COLO829 (cell line): Measurements from ENCODE around the gene SERPINB1.
A peak's percentile ranks its signal among the peaks of the same experiment; 100 is the strongest.
"Not testable (repeated sequence)": the region's sequence is repeated elsewhere in the genome, so short reads cannot be mapped to it uniquely, and the experiment has no call there.

Experiments
- DNase-seq: peaks from one replicate; pipeline ENCODE4 v3.0.0; 2012; ENCODE audit warnings: low spot score

The SERPINB1 gene

GRCh38 chr6:2816158-2816557 lies 25.5 kb downstream of the SERPINB1 start:
- no peak for DNase-seq

- DNase-seq, result no peak
Observed at GRCh38 chr6:2812695-2813094, 29.0 kb downstream of the SERPINB1 start.

- DNase-seq, result no peak
Observed at GRCh38 chr6:2810092-2810671, 31.5 kb downstream of the SERPINB1 start.

GRCh38 chr6:2809015-2809414 lies 32.6 kb downstream of the SERPINB1 start:
- DNase-seq, result peak; percentile 89

GRCh38 chr6:2807342-2808090 lies 34.1 kb downstream of the SERPINB1 start:
- DNase-seq, result no peak

- no peak for DNase-seq
Observed at GRCh38 chr6:2806644-2807043, 35.0 kb downstream of the SERPINB1 start.

- DNase-seq, result no peak
Observed at GRCh38 chr6:2805031-2805430, 36.6 kb downstream of the SERPINB1 start.

GRCh38 chr6:2804516-2804915 lies 37.1 kb downstream of the SERPINB1 start:
- no peak for DNase-seq

GRCh38 chr6:2803731-2804429 lies 37.8 kb downstream of the SERPINB1 start:
- DNase-seq, result no peak

GRCh38 chr6:2802521-2803060 lies 39.1 kb downstream of the SERPINB1 start:
- DNase-seq, result no peak

- DNase-seq, result not testable (repeated sequence)
Observed at GRCh38 chr6:2801687-2802086, 40.0 kb downstream of the SERPINB1 start.

- no peak for DNase-seq
Observed at GRCh38 chr6:2800552-2801316, 40.9 kb downstream of the SERPINB1 start.

- no peak for DNase-seq
Observed at GRCh38 chr6:2799936-2800527, 41.6 kb downstream of the SERPINB1 start.

- no peak for DNase-seq
Observed at GRCh38 chr6:2798586-2799134, 43.0 kb downstream of the SERPINB1 start.

- no peak for DNase-seq
Observed at GRCh38 chr6:2797564-2798031, 44.1 kb downstream of the SERPINB1 start.

GRCh38 chr6:2796861-2797260 lies 44.8 kb downstream of the SERPINB1 start:
- DNase-seq, result no peak

- no peak for DNase-seq
Observed at GRCh38 chr6:2795956-2796355, 45.7 kb downstream of the SERPINB1 start.

- no peak for DNase-seq
Observed at GRCh38 chr6:2795162-2795561, 46.5 kb downstream of the SERPINB1 start.

GRCh38 chr6:2794171-2794730 lies 47.4 kb downstream of the SERPINB1 start:
- no peak for DNase-seq

GRCh38 chr6:2793534-2794151 lies 48.0 kb downstream of the SERPINB1 start:
- DNase-seq, result no peak
